ENCODE data around the gene COMTD1.

DNA sequence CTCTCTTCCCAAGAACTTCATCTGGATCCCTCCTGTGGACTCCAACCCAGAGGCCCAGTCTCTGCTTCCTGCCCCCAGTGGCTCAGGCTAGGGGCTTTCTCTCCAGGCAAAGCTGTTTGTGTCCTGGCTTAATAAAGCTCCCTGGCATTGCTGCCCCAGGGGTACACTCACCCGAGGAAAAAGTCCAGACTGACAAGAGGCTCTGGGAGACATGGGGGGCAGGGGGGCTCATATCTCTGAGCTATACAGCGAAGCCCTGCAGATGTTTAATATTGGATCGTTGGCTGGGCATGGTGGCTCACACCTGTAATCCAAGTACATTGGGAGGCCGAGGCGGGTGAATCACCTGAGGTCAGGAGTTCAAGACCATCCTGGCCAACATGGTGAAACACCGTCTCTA is 10.7 kb upstream of the COMTD1 start:
- TF ChIP-seq, protein P1, sequence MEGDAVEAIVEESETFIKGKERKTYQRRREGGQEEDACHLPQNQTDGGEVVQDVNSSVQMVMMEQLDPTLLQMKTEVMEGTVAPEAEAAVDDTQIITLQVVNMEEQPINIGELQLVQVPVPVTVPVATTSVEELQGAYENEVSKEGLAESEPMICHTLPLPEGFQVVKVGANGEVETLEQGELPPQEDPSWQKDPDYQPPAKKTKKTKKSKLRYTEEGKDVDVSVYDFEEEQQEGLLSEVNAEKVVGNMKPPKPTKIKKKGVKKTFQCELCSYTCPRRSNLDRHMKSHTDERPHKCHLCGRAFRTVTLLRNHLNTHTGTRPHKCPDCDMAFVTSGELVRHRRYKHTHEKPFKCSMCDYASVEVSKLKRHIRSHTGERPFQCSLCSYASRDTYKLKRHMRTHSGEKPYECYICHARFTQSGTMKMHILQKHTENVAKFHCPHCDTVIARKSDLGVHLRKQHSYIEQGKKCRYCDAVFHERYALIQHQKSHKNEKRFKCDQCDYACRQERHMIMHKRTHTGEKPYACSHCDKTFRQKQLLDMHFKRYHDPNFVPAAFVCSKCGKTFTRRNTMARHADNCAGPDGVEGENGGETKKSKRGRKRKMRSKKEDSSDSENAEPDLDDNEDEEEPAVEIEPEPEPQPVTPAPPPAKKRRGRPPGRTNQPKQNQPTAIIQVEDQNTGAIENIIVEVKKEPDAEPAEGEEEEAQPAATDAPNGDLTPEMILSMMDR (IDR thresholded peaks at IDR 0.05): no peak
- TF ChIP-seq POLR2A (IDR thresholded peaks at IDR 0.05): no peak

Measured in body of pancreas (tissue), 4 donors.